ENCODE data around the gene ZNF664.

DNA sequence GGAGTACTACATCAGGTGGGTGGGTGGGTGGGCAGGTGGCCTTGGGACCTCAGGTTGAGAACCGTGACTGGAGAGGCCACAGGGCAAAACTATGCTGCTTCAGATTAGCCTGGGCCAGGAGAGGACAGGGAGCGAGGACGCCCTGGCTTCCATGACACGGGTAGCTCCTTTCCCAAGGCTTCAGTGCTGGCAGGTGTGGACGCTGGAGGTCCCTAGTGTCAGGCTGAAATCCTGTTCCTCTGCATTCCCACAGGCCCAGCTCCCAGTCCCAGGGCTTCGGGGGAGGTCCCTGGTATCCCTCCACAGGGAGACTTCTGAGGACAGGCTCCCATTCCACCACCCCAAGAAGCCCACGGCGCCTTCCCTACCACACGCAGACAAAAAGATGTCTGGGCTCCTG is 32.0 kb upstream of the ZNF664 start:
- TF ChIP-seq POLR2A (IDR thresholded peaks at IDR 0.05) (no peak), CTCF (IDR thresholded peaks at IDR 0.05) (no peak)

All from esophagus squamous epithelium (tissue), 4 donors.